OCI-LY7 (cell line): ENCODE data around the gene SLC29A3.

ENCODE experiments used
- EZH2phosphoT487 ChIP-seq: fragments of 200-600 bp; sonication (generic); IDR thresholded peaks from 2 replicates; pipeline ENCODE4 v1.6.1; 2018; ENCODE audit warnings: low read depth, borderline replicate concordance, mild to moderate bottlenecking, mixed run types, antibody characterized with exemption, low read length, moderate library complexity, mixed read lengths
- TF ChIP-seq, protein P1 (sequence below): fragments of 200-600 bp; sonication (generic); conservative IDR thresholded peaks from 2 replicates; pipeline ENCODE4 v1.5.1; 2014; ENCODE audit warnings: mild to moderate bottlenecking, antibody characterized with exemption, low read length, moderate library complexity, mixed read lengths

DNA sequence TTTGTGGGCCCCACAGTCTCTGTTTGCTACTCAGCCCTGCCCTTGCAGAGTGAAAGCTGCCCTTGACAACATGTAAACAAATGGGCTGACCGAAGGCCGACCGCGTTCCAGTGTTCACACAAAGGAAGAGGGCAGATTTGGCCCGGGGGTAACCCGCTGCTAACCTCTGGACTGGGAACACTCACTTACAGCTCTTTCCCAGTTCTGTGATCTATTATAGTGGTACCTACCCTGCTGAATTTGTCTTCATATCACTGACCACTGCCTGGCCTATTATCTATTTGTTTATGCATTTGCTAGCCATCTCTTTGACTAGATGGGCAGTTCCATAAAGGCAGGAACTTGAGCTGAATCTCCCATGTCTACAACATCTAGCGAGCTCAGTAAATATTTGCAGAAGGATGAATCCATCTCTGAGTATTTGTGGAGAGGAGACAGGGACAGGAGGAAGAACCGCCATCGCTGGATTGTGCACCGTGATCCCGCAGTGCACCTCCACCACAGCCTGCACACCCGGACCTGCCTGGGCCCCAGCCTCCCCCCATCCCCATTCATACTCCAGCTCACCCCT is 15.2 kb downstream of the SLC29A3 start:
- TF ChIP-seq, protein P1, sequence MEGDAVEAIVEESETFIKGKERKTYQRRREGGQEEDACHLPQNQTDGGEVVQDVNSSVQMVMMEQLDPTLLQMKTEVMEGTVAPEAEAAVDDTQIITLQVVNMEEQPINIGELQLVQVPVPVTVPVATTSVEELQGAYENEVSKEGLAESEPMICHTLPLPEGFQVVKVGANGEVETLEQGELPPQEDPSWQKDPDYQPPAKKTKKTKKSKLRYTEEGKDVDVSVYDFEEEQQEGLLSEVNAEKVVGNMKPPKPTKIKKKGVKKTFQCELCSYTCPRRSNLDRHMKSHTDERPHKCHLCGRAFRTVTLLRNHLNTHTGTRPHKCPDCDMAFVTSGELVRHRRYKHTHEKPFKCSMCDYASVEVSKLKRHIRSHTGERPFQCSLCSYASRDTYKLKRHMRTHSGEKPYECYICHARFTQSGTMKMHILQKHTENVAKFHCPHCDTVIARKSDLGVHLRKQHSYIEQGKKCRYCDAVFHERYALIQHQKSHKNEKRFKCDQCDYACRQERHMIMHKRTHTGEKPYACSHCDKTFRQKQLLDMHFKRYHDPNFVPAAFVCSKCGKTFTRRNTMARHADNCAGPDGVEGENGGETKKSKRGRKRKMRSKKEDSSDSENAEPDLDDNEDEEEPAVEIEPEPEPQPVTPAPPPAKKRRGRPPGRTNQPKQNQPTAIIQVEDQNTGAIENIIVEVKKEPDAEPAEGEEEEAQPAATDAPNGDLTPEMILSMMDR = no peak
- TF ChIP-seq EZH2phosphoT487 = no peak
